NCI-H526 treated with DMSO at 0.1 percent for 48 hours (cell line): ENCODE measurements around the gene SURF4.
A peak's percentile ranks its signal among the peaks of the same experiment; 100 is the strongest.
"Not testable (repeated sequence)": the region's sequence is repeated elsewhere in the genome, so short reads cannot be mapped to it uniquely, and the experiment has no call there.

Experiments
- DNase-seq: peaks from one replicate; lab custom pipeline; 2025; lab: John Stamatoyannopoulos, UW

The SURF4 gene

GRCh38 chr9:133351908-133352634 is 23.8 kb downstream of the SURF4 start:
- peak; percentile 17 for DNase-seq

GRCh38 chr9:133351526-133351907 is 24.3 kb downstream of the SURF4 start:
- no peak for DNase-seq

- DNase-seq: no peak
These were observed 25.8 kb downstream of the SURF4 start for GRCh38 chr9:133349965-133350616.

- DNase-seq: no peak
These were observed 26.9 kb downstream of the SURF4 start for GRCh38 chr9:133348718-133349573.

GRCh38 chr9:133347985-133348717 is 27.7 kb downstream of the SURF4 start, which contains the start of the genes MED22 and RPL7A:
Gene MED22, minus strand, starts transcription at chr9:133348131. Its CDS starts 1,469 bp downstream, at chr9:133346662.
Gene RPL7A, plus strand, starts transcription at chr9:133348218. Its CDS starts 26 bp downstream, at chr9:133348244.
- DNase-seq: peak; percentile 78

GRCh38 chr9:133347515-133347984 is 28.3 kb downstream of the SURF4 start:
- DNase-seq: no peak

GRCh38 chr9:133346021-133346785 is 29.7 kb downstream of the SURF4 start:
- DNase-seq: no peak

GRCh38 chr9:133345596-133345995 is 30.3 kb downstream of the SURF4 start:
- no peak for DNase-seq

GRCh38 chr9:133344979-133345378 is 30.9 kb downstream of the SURF4 start:
- no peak for DNase-seq

- DNase-seq: no peak
These were observed 31.8 kb downstream of the SURF4 start for GRCh38 chr9:133344071-133344470.

GRCh38 chr9:133342570-133342969 is 33.3 kb downstream of the SURF4 start:
- DNase-seq: no peak

- no peak for DNase-seq
These were observed 33.8 kb downstream of the SURF4 start for GRCh38 chr9:133342069-133342406.

- no peak for DNase-seq
These were observed 34.3 kb downstream of the SURF4 start for GRCh38 chr9:133341369-133342068.

GRCh38 chr9:133340916-133341315 is 34.9 kb downstream of the SURF4 start:
- no peak for DNase-seq

- DNase-seq: no peak
These were observed 35.6 kb downstream of the SURF4 start for GRCh38 chr9:133340256-133340655.

GRCh38 chr9:133339641-133340040 is 36.2 kb downstream of the SURF4 start:
- DNase-seq: no peak

- DNase-seq: peak; percentile 56
These were observed 39.7 kb downstream of the SURF4 start, which contains the start of gene SURF6 for GRCh38 chr9:133335924-133336811. Gene SURF6, minus strand, starts transcription at chr9:133336188. Its CDS starts 56 bp downstream, at chr9:133336132.

- DNase-seq: not testable (repeated sequence)
These were observed 41.0 kb downstream of the SURF4 start for GRCh38 chr9:133334888-133335287.

- DNase-seq: no peak
These were observed 41.7 kb downstream of the SURF4 start for GRCh38 chr9:133334161-133334560.
